HepG2 (cell line): ENCODE measurements around the gene TADA2A. TPM values are rescaled to one million over a fixed set of nuclear protein-coding genes. Genes with fewer than 3 reads are reported as not detected.

Experiments
- AGO2 ChIP-seq: fragments of 200-400 bp; formaldehyde crosslinking; optimal IDR thresholded peaks from 2 replicates; pipeline ENCODE3; 2017; ENCODE audit warnings: mild to moderate bottlenecking, low read depth, low read length, moderate library complexity
- EZH2 ChIP-seq: conservative IDR thresholded peaks from 2 replicates; pipeline ENCODE4 v1.6.1; 2012; ENCODE audit warnings: mild to moderate bottlenecking, low read depth, low read length, moderate library complexity
- NR1H2 ChIP-seq: sonication (generic); formaldehyde crosslinking; IDR thresholded peaks from 2 replicates; pipeline ENCODE4 v1.8.1; 2022; ENCODE audit warnings: low read depth, missing genetic modification reagents, borderline replicate concordance
- RCOR2 ChIP-seq: IDR thresholded peaks from 2 replicates; pipeline ENCODE4 v1.6.1; 2016; ENCODE audit warnings: missing biosample characterization, missing genetic modification reagents
- TBL1XR1 ChIP-seq: fragments of 150-350 bp; IDR thresholded peaks from 2 replicates; pipeline ENCODE4 v1.6.1; 2014; ENCODE audit warnings: borderline replicate concordance, low read length; ENCODE audit not compliant: partially characterized antibody
- ZFP41 ChIP-seq: sonication (generic); formaldehyde crosslinking; IDR thresholded peaks from 2 replicates; pipeline ENCODE4 v1.4.0; 2020; ENCODE audit warnings: mild to moderate bottlenecking, missing genetic modification reagents, borderline replicate concordance
- ZFP82 ChIP-seq: sonication (generic); formaldehyde crosslinking; IDR thresholded peaks from 2 replicates; pipeline ENCODE4 v1.5.1; 2020; ENCODE audit warnings: mild to moderate bottlenecking, missing genetic modification reagents, borderline replicate concordance
- ZFX ChIP-seq: sonication (generic); formaldehyde crosslinking; IDR thresholded peaks from 2 replicates; pipeline ENCODE4 v1.4.0; 2020; ENCODE audit warnings: mild to moderate bottlenecking, low read depth, missing genetic modification reagents, moderate library complexity
- ZNF670 ChIP-seq: sonication (generic); formaldehyde crosslinking; IDR thresholded peaks from 2 replicates; pipeline ENCODE4 v1.8.0; 2022; ENCODE audit warnings: mild to moderate bottlenecking, missing genetic modification reagents, borderline replicate concordance
- polyA plus RNA-seq, 8 experiments: library from polyadenylated mRNA; depleted of rRNA in 3 of 8; stranded (reverse) in 7 of 8; unstranded in 1 of 8; fragments of >200 nt; fragmentation: Illumina TruSeq in 4 of 8; extraction: Trizol in 4 of 8; gene quantifications; 2 replicates each; pipeline versions ENCODE4 v1.2.1 to v1.2.3, GENCODE V29; 2011 to 2016; ENCODE audit warnings: low read depth in 4 of 8, missing spikeins in 1 of 8, mixed read lengths in 1 of 8; ENCODE audit not compliant: insufficient read depth in 1 of 8
- total RNA-seq, 5 experiments: library from RNA; depleted of rRNA; stranded (reverse); fragments of >200 nt; fragmentation: Illumina TruSeq; extraction: Trizol; gene quantifications; 2 replicates each; pipeline ENCODE4 v1.2.3, GENCODE V29; 2016; ENCODE audit warnings: low read depth in 1 of 5
- TF ChIP-seq, protein P1 (sequence below): sonication (generic); formaldehyde crosslinking; IDR thresholded peaks from 2 replicates; pipeline ENCODE4 v1.4.0; 2020; ENCODE audit warnings: mild to moderate bottlenecking, missing genetic modification reagents
- TF ChIP-seq, protein P2 (sequence below): sonication (generic); formaldehyde crosslinking; IDR thresholded peaks from 2 replicates; pipeline ENCODE4 v1.8.1; 2022; ENCODE audit warnings: mild to moderate bottlenecking, missing genetic modification reagents
- TF ChIP-seq, protein P3 (sequence below): sonication (generic); formaldehyde crosslinking; conservative IDR thresholded peaks from 2 replicates; pipeline ENCODE4 v1.5.0; 2020; ENCODE audit warnings: missing genetic modification reagents
- TF ChIP-seq, protein P4 (sequence below): sonication (generic); formaldehyde crosslinking; IDR thresholded peaks from 2 replicates; pipeline ENCODE4 v1.5.0; 2020; ENCODE audit warnings: missing genetic modification reagents, mild to moderate bottlenecking, borderline replicate concordance
- TF ChIP-seq, protein P5 (sequence below): sonication (generic); formaldehyde crosslinking; IDR thresholded peaks from 2 replicates; pipeline ENCODE4 v1.5.1; 2020; ENCODE audit warnings: mild to moderate bottlenecking, missing genetic modification reagents, borderline replicate concordance

TADA2A gene
- total and polyA plus RNA-seq, 2 of the 13 experiments (the other 11 are each of a cell fraction or from before 2014, with no cell fraction given), result 8.0 to 14.0 TPM

DNA sequence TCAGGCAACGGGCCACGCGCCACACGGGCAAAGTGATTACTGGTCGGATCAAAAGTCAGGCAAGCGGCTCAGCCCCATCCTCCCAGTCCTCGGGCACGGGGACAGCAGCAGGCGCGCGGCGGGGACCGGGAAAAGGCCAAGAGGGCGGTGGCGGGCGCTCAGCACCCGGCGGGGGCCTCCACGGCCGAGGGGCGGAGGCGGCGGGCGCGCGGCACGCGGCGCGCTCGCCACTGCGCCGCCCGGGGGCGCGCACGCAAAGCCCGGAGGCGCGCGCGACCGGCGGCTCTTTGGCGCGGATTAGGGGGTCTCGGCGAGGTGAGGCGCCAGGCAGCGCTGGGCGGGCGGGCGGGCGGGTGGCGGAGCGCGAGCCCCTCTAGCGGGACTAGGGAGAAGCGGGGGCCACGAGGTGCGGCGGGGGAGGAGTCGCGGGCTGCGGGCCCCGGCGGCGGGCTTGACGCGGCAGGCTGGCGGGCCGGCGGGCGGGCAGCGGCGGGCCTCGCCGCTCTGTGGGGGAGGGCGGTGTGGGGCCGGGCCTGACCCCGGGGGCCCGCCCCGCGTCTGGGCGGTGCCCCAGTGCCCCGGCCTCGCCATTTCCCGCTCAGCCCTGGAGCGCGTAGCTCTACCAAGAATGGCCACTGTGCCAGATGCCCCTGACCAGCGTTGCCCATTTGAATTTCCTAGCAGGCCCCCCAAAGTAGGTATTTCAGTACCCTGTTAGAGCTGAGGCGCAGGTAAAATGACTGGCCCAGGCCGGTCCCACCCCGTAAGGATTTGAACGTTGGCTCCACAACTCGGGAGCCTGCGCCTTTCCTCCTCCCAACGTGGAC lies at the start of gene TADA2A, which contains the start of gene ACACA (continued):
- TF ChIP-seq, protein P1, sequence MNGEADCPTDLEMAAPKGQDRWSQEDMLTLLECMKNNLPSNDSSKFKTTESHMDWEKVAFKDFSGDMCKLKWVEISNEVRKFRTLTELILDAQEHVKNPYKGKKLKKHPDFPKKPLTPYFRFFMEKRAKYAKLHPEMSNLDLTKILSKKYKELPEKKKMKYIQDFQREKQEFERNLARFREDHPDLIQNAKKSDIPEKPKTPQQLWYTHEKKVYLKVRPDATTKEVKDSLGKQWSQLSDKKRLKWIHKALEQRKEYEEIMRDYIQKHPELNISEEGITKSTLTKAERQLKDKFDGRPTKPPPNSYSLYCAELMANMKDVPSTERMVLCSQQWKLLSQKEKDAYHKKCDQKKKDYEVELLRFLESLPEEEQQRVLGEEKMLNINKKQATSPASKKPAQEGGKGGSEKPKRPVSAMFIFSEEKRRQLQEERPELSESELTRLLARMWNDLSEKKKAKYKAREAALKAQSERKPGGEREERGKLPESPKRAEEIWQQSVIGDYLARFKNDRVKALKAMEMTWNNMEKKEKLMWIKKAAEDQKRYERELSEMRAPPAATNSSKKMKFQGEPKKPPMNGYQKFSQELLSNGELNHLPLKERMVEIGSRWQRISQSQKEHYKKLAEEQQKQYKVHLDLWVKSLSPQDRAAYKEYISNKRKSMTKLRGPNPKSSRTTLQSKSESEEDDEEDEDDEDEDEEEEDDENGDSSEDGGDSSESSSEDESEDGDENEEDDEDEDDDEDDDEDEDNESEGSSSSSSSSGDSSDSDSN (CRISPR knock-in tag), result peak; percentile 74; the same call in 1 of the 2 replicates
- TF ChIP-seq ZFP41 (CRISPR knock-in tag) (0 out of 2 replicates have a peak, but pooled peaks have one; percentile 46), ZNF670 (CRISPR knock-in tag) (peak; percentile 81), EZH2 (no peak), AGO2 (peak; percentile 55), ZFP82 (CRISPR knock-in tag) (peak; percentile 82; the same call in 1 of the 2 replicates), NR1H2 (no peak), ZFX (CRISPR knock-in tag) (peak; percentile 86), RCOR2 (no peak), TBL1XR1 (no peak)
- TF ChIP-seq, protein P2, sequence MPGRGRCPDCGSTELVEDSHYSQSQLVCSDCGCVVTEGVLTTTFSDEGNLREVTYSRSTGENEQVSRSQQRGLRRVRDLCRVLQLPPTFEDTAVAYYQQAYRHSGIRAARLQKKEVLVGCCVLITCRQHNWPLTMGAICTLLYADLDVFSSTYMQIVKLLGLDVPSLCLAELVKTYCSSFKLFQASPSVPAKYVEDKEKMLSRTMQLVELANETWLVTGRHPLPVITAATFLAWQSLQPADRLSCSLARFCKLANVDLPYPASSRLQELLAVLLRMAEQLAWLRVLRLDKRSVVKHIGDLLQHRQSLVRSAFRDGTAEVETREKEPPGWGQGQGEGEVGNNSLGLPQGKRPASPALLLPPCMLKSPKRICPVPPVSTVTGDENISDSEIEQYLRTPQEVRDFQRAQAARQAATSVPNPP, result no peak
- TF ChIP-seq, protein P3, sequence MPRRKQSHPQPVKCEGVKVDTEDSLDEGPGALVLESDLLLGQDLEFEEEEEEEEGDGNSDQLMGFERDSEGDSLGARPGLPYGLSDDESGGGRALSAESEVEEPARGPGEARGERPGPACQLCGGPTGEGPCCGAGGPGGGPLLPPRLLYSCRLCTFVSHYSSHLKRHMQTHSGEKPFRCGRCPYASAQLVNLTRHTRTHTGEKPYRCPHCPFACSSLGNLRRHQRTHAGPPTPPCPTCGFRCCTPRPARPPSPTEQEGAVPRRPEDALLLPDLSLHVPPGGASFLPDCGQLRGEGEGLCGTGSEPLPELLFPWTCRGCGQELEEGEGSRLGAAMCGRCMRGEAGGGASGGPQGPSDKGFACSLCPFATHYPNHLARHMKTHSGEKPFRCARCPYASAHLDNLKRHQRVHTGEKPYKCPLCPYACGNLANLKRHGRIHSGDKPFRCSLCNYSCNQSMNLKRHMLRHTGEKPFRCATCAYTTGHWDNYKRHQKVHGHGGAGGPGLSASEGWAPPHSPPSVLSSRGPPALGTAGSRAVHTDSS, result no peak
- TF ChIP-seq, protein P4, sequence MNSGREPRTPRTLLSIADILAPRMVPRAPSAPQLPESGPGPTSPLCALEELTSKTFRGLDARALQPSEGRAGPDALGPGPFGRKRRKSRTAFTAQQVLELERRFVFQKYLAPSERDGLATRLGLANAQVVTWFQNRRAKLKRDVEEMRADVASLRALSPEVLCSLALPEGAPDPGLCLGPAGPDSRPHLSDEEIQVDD (CRISPR knock-in tag), result no peak
- TF ChIP-seq, protein P5, sequence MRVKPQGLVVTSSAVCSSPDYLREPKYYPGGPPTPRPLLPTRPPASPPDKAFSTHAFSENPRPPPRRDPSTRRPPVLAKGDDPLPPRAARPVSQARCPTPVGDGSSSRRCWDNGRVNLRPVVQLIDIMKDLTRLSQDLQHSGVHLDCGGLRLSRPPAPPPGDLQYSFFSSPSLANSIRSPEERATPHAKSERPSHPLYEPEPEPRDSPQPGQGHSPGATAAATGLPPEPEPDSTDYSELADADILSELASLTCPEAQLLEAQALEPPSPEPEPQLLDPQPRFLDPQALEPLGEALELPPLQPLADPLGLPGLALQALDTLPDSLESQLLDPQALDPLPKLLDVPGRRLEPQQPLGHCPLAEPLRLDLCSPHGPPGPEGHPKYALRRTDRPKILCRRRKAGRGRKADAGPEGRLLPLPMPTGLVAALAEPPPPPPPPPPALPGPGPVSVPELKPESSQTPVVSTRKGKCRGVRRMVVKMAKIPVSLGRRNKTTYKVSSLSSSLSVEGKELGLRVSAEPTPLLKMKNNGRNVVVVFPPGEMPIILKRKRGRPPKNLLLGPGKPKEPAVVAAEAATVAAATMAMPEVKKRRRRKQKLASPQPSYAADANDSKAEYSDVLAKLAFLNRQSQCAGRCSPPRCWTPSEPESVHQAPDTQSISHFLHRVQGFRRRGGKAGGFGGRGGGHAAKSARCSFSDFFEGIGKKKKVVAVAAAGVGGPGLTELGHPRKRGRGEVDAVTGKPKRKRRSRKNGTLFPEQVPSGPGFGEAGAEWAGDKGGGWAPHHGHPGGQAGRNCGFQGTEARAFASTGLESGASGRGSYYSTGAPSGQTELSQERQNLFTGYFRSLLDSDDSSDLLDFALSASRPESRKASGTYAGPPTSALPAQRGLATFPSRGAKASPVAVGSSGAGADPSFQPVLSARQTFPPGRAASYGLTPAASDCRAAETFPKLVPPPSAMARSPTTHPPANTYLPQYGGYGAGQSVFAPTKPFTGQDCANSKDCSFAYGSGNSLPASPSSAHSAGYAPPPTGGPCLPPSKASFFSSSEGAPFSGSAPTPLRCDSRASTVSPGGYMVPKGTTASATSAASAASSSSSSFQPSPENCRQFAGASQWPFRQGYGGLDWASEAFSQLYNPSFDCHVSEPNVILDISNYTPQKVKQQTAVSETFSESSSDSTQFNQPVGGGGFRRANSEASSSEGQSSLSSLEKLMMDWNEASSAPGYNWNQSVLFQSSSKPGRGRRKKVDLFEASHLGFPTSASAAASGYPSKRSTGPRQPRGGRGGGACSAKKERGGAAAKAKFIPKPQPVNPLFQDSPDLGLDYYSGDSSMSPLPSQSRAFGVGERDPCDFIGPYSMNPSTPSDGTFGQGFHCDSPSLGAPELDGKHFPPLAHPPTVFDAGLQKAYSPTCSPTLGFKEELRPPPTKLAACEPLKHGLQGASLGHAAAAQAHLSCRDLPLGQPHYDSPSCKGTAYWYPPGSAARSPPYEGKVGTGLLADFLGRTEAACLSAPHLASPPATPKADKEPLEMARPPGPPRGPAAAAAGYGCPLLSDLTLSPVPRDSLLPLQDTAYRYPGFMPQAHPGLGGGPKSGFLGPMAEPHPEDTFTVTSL (CRISPR knock-in tag), result no peak
